Naive B cell (primary cell): Measurements from ENCODE around the gene SMURF2. TPM values are rescaled to one million over a fixed set of nuclear protein-coding genes. Genes with fewer than 3 reads are reported as not detected.
A peak's percentile ranks its signal among the peaks of the same experiment; 100 is the strongest.

Experiments
- ATAC-seq, 2 donors: fragments of 150-1000 bp; cut with Tn5 transposase; 2 replicates each; pipeline ENCODE4 v1.10.0; 2021; ENCODE audit warnings: low read depth in 2 of 2, mild to moderate bottlenecking in 2 of 2, moderate library complexity in 2 of 2
- DNase-seq: peaks from one replicate; pipeline ENCODE4 v3.0.0; 2022
- H3K27ac Mint-ChIP-seq, 6 donors: one replicate each; pipeline ENCODE4 v1.8.0; 2020 to 2022; ENCODE audit warnings: mild to moderate bottlenecking in 6 of 6, mixed read lengths in 6 of 6, moderate library complexity in 5 of 6, inconsistent platforms in 2 of 6
- H3K27me3 Mint-ChIP-seq, 3 donors: one replicate each; pipeline ENCODE4 v1.8.0; 2021 to 2022; ENCODE audit warnings: mixed read lengths in 3 of 3, mild to moderate bottlenecking in 1 of 3
- H3K36me3 Mint-ChIP-seq, 2 donors: one replicate each; pipeline ENCODE4 v1.8.0; 2020 to 2022; ENCODE audit warnings: mixed read lengths in 2 of 2, inconsistent platforms in 1 of 2, mild to moderate bottlenecking in 1 of 2
- H3K4me1 Mint-ChIP-seq, 3 donors: one replicate each; pipeline ENCODE4 v1.8.0; 2020 to 2022; ENCODE audit warnings: mixed read lengths in 3 of 3, inconsistent platforms in 1 of 3, mild to moderate bottlenecking in 1 of 3, moderate library complexity in 1 of 3
- H3K4me3 Mint-ChIP-seq, 8 donors: one replicate each; pipeline ENCODE4 v1.8.0; 2020 to 2022; ENCODE audit warnings: mild to moderate bottlenecking in 8 of 8, mixed read lengths in 8 of 8, moderate library complexity in 8 of 8, inconsistent platforms in 2 of 8
- H3K9me3 Mint-ChIP-seq, 7 donors: one replicate each; pipeline ENCODE4 v1.8.0; 2020 to 2022; ENCODE audit warnings: mixed read lengths in 7 of 7, mild to moderate bottlenecking in 5 of 7, inconsistent platforms in 2 of 7, moderate library complexity in 1 of 7
- polyA plus RNA-seq, 6 donors: library from polyadenylated mRNA; unstranded; fragments of 300-500 nt; fragmentation: Illumina TruSeq; gene quantifications; one replicate each; pipeline ENCODE4 v1.2.3, GENCODE V29; 2021; ENCODE audit warnings: low read depth in 6 of 6

The SMURF2 gene
- polyA plus RNA-seq = 10 to 100 TPM in 3 of 6 donors, 1 to 10 TPM in 3; 6.9 to 12.8 (median 10.3) TPM

DNA sequence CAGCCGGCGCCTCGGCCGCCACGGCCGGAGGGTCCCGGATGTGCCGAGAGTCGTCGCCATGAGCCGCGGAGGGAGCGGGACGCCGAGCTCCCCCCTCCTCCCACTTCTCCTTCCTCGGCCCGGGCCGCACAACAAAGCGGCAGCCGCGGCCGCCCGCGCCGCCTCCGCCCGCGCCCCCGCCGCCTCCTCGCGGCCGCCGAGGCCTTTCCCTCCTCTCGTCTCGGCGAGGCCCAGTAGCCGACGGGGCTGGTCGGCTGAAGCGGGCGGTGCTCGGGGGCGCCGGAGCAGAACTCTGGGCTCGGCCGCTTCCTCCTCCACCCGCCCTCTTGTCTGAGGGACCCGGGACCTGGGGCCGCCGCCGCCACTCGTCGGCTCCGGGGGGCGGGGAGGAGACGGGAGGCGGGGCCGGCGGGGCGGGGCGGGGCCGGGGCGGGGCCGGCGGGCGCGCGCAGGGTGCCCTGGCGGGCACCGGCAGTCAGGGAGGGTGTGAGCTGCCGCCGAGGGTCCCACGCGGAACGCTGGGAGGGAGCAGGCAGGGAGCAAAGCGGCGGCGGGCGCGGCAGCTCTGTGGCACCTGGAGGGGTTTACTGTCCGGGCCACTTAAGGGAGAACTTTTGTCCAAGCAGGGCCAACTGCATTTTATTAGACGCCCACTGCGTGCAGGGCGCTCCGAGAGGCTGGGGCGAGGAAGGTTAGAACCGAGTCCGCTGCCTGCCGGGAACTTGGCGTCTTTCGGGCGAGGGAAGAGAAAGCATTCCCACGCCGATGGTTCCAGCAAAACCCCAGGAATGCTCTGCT, at the start of gene SMURF2:
TSS of gene SMURF2 (minus strand) at position 332 of the 798 bp plus-strand sequence. CDS start 427 bp downstream, outside the sequence.
- no peaks in the 10 kb centered on the region for H3K36me3 Mint-ChIP-seq
- H3K9me3 Mint-ChIP-seq = no peaks in the 10 kb centered on the region
- peak within 1 kb of the TSS; percentile 89 to 99 (median 96) for H3K4me3 Mint-ChIP-seq
- H3K27me3 Mint-ChIP-seq = no peaks in the 10 kb centered on the region
- H3K4me1 Mint-ChIP-seq = peaks cover 27 to 42% (median 28%) of the 10 kb centered on the region in 3 donors
- peak within 1 kb of the TSS; percentile 88 to 98 (median 96) for H3K27ac Mint-ChIP-seq
- peak; percentile 87 for DNase-seq
- ATAC-seq = peak; percentile 85

DNA sequence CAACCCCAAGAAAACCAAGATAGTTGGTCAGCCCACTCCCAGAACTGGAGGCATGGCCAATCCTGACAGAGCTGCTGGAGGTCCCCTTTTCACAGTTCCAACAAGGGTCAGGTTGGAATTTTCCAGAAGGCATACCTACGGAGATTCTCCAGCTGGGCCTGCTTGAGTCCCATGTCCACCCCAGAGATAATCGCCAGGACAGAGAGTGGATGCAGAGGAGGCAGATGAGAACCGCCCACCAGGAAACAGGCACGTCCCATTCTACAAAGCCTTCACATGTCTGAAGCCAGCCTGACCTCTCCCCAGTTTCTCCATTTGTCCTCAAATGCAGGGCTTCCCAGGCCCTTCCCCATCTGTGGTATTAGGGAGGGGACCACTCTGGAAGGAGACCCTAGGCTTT, 47.4 kb upstream of the SMURF2 start:
- DNase-seq (no peak), ATAC-seq (no peak)
- no peaks in the 10 kb centered on the region for H3K9me3 Mint-ChIP-seq
- H3K4me3 Mint-ChIP-seq = peak overlapping the region in 2 of 8 donors; percentile 22 to 52
- peak overlapping the region in 1 of 6 donors; percentile 26 for H3K27ac Mint-ChIP-seq
- peaks cover 22 to 50% (median 41%) of the 10 kb centered on the region in 3 donors for H3K4me1 Mint-ChIP-seq
- H3K27me3 Mint-ChIP-seq = peaks cover 0 to 12% (median 0%) of the 10 kb centered on the region in 3 donors
- no peaks in the 10 kb centered on the region for H3K36me3 Mint-ChIP-seq

DNA sequence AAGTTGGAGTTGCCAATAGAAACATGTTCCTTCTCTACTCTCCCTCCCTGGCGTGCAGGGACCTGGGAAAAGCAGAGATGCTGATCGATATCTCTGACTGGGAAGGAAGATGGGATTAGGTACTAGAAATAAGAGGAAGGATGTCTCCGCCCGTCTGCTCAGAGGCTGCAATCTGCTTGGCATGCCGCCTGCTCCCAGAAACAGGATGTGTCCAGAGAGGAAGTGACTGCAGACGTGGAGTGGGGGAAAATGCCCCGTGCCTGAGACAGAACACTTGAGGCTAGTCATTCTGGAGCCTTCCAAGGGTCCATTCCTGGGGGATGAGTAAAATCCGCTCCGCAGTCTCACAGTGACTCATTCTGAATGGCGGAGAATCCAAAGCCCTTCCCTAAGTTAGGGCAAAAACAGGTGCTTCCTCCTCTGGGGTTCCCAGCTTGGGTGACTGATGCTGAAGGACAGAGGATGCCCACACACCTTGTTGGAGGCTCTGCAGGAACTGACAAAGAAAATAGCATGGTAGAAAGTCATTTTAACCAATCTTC, 45.0 kb upstream of the SMURF2 start:
- peaks cover 15 to 28% (median 26%) of the 10 kb centered on the region in 3 donors for H3K4me1 Mint-ChIP-seq
- no peaks in the 10 kb centered on the region for H3K9me3 Mint-ChIP-seq
- H3K27me3 Mint-ChIP-seq = peaks cover 0 to 12% (median 0%) of the 10 kb centered on the region in 3 donors
- no peak for ATAC-seq
- no peak overlapping the region for H3K27ac Mint-ChIP-seq
- H3K4me3 Mint-ChIP-seq = peak overlapping the region in 1 of 8 donors; percentile 26
- DNase-seq = no peak
- H3K36me3 Mint-ChIP-seq = no peaks in the 10 kb centered on the region

DNA sequence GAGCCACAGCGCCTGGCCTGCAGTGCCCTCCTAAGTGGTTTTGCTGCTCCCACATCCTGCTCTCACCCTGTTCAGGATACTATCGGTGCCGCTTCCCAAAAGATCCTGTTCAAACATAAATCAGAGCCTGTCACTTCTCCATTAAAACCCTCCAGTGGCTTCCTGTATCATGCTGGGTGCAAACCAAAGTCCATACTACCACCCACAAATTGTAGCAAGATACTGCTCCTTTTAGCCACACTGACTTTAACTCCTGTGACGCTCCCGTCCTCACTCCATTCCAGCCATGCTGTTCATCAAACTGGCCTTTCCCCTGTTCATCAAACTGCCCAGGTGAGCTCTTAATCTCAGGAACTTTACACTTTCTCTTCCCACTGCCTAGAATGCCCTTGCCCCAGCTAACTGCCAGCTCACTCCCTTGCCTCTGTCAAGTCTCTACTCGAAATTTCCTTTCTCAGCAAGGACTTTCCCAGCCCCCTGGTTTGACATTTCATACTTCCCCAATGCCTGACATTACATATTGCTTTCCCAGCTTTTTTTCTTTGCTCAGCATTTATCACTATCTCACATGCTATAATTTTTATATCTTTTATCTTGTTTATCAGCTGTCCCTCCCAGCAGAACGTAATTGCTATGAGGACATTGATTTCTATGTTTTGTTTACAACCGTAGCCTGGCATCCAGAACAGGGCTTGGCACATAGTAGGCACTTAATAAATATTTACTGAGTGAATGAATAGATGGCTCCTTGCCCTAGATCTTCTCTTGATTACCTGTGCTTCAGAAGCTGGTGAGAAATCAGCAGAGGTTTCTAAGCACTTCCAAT, 44.3 kb upstream of the SMURF2 start:
- Mint-ChIP-seq H3K4me1 (peaks cover 15 to 25% (median 23%) of the 10 kb centered on the region in 3 donors), H3K36me3 (no peaks in the 10 kb centered on the region), H3K27ac (peak overlapping the region in 1 of 6 donors; percentile 32), H3K4me3 (peak overlapping the region in 1 of 8 donors; percentile 26), H3K27me3 (peaks cover 0 to 12% (median 0%) of the 10 kb centered on the region in 3 donors), H3K9me3 (no peaks in the 10 kb centered on the region)
- no peak for ATAC-seq
- no peak for DNase-seq

GRCh38 chr17:64702815-64703214, 40.7 kb upstream of the SMURF2 start:
- DNase-seq = no peak
- no peak overlapping the region for H3K4me3 Mint-ChIP-seq
- no peak for ATAC-seq
- H3K9me3 Mint-ChIP-seq = no peaks in the 10 kb centered on the region
- H3K4me1 Mint-ChIP-seq = peaks cover 5 to 7% (median 6%) of the 10 kb centered on the region in 3 donors
- no peaks in the 10 kb centered on the region for H3K36me3 Mint-ChIP-seq
- H3K27ac Mint-ChIP-seq = no peak overlapping the region
- H3K27me3 Mint-ChIP-seq = peaks cover 0 to 12% (median 0%) of the 10 kb centered on the region in 3 donors

DNA sequence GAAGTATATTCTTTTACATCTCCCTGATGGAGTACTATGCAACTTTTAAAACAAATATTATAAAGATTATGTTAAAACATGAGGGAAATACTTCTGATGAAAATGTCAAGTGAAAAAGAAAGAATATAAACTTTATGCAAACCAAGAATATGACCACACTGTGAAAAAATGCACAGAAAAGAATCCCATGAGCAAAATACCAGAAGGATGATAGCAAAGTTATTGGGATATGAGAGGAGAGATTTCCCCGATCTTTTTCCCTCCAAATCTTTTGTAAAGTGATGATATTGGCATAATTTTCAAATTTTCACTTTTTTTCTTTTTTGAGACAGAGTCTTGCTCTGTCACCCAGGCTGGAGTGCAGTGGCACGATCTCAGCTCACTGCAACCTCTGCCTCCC, 36.6 kb upstream of the SMURF2 start:
- no peak overlapping the region for H3K27ac Mint-ChIP-seq
- ATAC-seq (no peak), DNase-seq (no peak)
- no peaks in the 10 kb centered on the region for H3K4me1 Mint-ChIP-seq
- no peaks in the 10 kb centered on the region for H3K36me3 Mint-ChIP-seq
- H3K9me3 Mint-ChIP-seq = no peaks in the 10 kb centered on the region
- H3K4me3 Mint-ChIP-seq = no peak overlapping the region
- no peaks in the 10 kb centered on the region for H3K27me3 Mint-ChIP-seq

DNA sequence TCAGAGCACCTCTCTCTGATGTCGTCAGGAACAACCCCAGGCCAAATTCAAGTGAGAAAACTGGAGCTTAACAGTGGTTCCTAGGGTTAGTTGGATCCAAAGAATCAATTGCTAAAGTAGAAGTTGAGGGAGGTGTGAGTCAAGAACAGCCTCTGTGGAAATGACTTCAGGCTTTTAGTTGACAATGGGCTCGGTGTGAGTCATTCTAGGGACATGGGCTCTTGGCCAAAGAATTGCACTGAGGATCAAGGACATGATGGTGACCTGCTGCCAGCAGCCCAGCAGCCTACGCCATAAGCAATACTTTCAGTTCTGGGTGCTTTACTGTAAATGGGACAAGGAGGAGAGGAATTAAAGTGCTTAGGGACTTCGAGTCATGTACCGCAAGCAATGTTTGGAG, 32.1 kb upstream of the SMURF2 start:
- Mint-ChIP-seq H3K4me1 (no peaks in the 10 kb centered on the region), H3K27ac (no peak overlapping the region), H3K4me3 (peak overlapping the region in 1 of 8 donors; percentile 72), H3K9me3 (no peaks in the 10 kb centered on the region), H3K27me3 (no peaks in the 10 kb centered on the region), H3K36me3 (no peaks in the 10 kb centered on the region)
- DNase-seq = no peak
- ATAC-seq = no peak

- Mint-ChIP-seq H3K27me3 (no peaks in the 10 kb centered on the region), H3K9me3 (no peaks in the 10 kb centered on the region), H3K4me3 (no peak overlapping the region), H3K36me3 (no peaks in the 10 kb centered on the region), H3K4me1 (no peaks in the 10 kb centered on the region), H3K27ac (no peak overlapping the region)
- DNase-seq = no peak
- ATAC-seq = no peak
Observed at GRCh38 chr17:64692187-64692586, 30.1 kb upstream of the SMURF2 start.

DNA sequence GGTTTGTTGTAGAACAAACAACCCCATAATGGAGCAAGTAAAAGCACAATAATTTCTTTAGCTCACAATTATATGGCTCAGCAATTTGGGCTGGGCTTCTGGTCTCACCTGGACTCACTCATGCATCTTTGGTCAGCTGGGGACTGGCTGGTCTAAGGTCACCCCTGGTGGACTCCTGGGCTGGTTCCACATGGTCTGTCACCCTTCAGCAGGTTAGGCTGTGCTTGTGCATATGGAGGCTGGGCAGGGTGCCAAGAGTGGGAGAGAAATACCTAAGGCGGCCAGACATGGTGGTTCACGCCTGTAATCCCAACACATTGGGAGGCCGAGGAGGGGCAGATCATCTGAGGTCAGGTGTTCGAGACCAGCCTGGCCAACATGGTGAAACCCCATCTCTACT, 27.0 kb upstream of the SMURF2 start:
- ATAC-seq (no peak), DNase-seq (no peak)
- no peaks in the 10 kb centered on the region for H3K4me1 Mint-ChIP-seq
- no peaks in the 10 kb centered on the region for H3K9me3 Mint-ChIP-seq
- H3K27me3 Mint-ChIP-seq = no peaks in the 10 kb centered on the region
- H3K4me3 Mint-ChIP-seq = peak overlapping the region in 1 of 8 donors; percentile 66
- no peaks in the 10 kb centered on the region for H3K36me3 Mint-ChIP-seq
- no peak overlapping the region for H3K27ac Mint-ChIP-seq

- Mint-ChIP-seq H3K36me3 (no peaks in the 10 kb centered on the region), H3K9me3 (no peaks in the 10 kb centered on the region), H3K27me3 (no peaks in the 10 kb centered on the region), H3K4me1 (no peaks in the 10 kb centered on the region), H3K27ac (no peak overlapping the region), H3K4me3 (no peak overlapping the region)
- DNase-seq (no peak), ATAC-seq (no peak)
Observed at GRCh38 chr17:64688481-64688880, 26.4 kb upstream of the SMURF2 start.

DNA sequence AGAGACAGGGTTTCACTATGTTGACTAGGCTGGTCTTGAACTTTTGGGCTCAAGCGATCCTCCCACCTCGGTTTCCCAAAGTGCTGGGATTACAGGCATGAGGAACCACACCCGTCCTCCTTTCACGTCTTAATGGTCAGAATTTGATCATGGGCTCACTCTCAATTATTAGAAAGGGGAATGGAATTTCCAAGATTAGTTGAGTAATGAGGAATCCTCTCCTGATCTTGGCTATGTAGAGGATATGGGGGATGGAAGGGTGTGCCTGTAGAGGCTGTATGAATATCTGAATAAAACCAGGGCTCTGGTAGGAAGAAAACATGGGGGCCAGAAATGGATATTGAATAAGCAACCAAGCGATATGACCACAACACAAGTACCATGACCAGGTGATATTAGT, 25.9 kb upstream of the SMURF2 start:
- no peaks in the 10 kb centered on the region for H3K36me3 Mint-ChIP-seq
- no peak overlapping the region for H3K27ac Mint-ChIP-seq
- no peak overlapping the region for H3K4me3 Mint-ChIP-seq

GRCh38 chr17:64687376-64687775, 25.3 kb upstream of the SMURF2 start:
- no peak overlapping the region for H3K27ac Mint-ChIP-seq
- no peaks in the 10 kb centered on the region for H3K9me3 Mint-ChIP-seq
- no peak for DNase-seq
- no peaks in the 10 kb centered on the region for H3K36me3 Mint-ChIP-seq
- ATAC-seq = no peak
- no peaks in the 10 kb centered on the region for H3K4me1 Mint-ChIP-seq
- H3K27me3 Mint-ChIP-seq = no peaks in the 10 kb centered on the region
- H3K4me3 Mint-ChIP-seq = no peak overlapping the region

More for the DNA sequence above, 25.9 kb upstream of the SMURF2 start:
- Mint-ChIP-seq H3K4me1 (no peaks in the 10 kb centered on the region), H3K9me3 (no peaks in the 10 kb centered on the region), H3K27me3 (no peaks in the 10 kb centered on the region)
- ATAC-seq (no peak), DNase-seq (no peak)

GRCh38 chr17:64686705-64687104, 24.6 kb upstream of the SMURF2 start:
- Mint-ChIP-seq H3K27ac (no peak overlapping the region), H3K9me3 (no peaks in the 10 kb centered on the region), H3K4me3 (no peak overlapping the region), H3K27me3 (no peaks in the 10 kb centered on the region), H3K36me3 (no peaks in the 10 kb centered on the region), H3K4me1 (no peaks in the 10 kb centered on the region)
- DNase-seq (no peak), ATAC-seq (no peak)
